ENCODE results near the gene LRRC63. TPM values are rescaled to one million over a fixed set of nuclear protein-coding genes. Genes with fewer than 3 reads are reported as not detected.

Gene LRRC63
- polyA plus RNA-seq, 1 experiment = not detected

GRCh38 chr13:46235286-46235685, 23.6 kb downstream of the LRRC63 start:
- DNase-seq (ENCODE audit: low read depth, low spot score) = no peak
- TF ChIP-seq, protein P1, sequence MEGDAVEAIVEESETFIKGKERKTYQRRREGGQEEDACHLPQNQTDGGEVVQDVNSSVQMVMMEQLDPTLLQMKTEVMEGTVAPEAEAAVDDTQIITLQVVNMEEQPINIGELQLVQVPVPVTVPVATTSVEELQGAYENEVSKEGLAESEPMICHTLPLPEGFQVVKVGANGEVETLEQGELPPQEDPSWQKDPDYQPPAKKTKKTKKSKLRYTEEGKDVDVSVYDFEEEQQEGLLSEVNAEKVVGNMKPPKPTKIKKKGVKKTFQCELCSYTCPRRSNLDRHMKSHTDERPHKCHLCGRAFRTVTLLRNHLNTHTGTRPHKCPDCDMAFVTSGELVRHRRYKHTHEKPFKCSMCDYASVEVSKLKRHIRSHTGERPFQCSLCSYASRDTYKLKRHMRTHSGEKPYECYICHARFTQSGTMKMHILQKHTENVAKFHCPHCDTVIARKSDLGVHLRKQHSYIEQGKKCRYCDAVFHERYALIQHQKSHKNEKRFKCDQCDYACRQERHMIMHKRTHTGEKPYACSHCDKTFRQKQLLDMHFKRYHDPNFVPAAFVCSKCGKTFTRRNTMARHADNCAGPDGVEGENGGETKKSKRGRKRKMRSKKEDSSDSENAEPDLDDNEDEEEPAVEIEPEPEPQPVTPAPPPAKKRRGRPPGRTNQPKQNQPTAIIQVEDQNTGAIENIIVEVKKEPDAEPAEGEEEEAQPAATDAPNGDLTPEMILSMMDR (IDR thresholded peaks at IDR 0.05; ENCODE audit: low read depth, low read length) = no peak
- Histone ChIP-seq H3K27ac (ENCODE audit: low read depth, low read length) (no peak overlapping the region), H3K27me3 (ENCODE audit: control insufficient read depth, insufficient read depth, low read length) (no peaks in the 10 kb centered on the region), H3K9me3 (ENCODE audit: control insufficient read depth, insufficient read depth, low read length) (no peaks in the 10 kb centered on the region; the same call in 1 of the 2 replicates), H3K4me3 (ENCODE audit: low read depth, low read length) (no peak overlapping the region)
- ChIA-PET POLR2A (no interaction called here), CTCF (interaction anchor here (1.1 kb wide), 1 partner anchor 75 kb away, joined by 3 read pairs; no protein-coding TSS in a partner anchor)

GRCh38 chr13:46265292-46265691, 53.6 kb downstream of the LRRC63 start:
- no peaks in the 10 kb centered on the region for H3K27me3 ChIP-seq (ENCODE audit: control insufficient read depth, insufficient read depth, low read length)
- no peaks in the 10 kb centered on the region for H3K9me3 ChIP-seq (ENCODE audit: control insufficient read depth, insufficient read depth, low read length)
- ChIA-PET CTCF (no interaction called here), POLR2A (no interaction called here)
- H3K27ac ChIP-seq (ENCODE audit: low read depth, low read length) = no peak overlapping the region
- TF ChIP-seq, protein P1 (IDR thresholded peaks at IDR 0.05; ENCODE audit: low read depth, low read length) = no peak
- no peak overlapping the region for H3K4me3 ChIP-seq (ENCODE audit: low read depth, low read length)
- DNase-seq (ENCODE audit: low read depth, low spot score) = no peak

GRCh38 chr13:46267166-46267565, 55.4 kb downstream of the LRRC63 start:
- ChIA-PET POLR2A (no interaction called here), CTCF (no interaction called here)
- DNase-seq (ENCODE audit: low read depth, low spot score) = no peak
- Histone ChIP-seq H3K27ac (ENCODE audit: low read depth, low read length) (no peak overlapping the region), H3K4me3 (ENCODE audit: low read depth, low read length) (no peak overlapping the region), H3K9me3 (ENCODE audit: control insufficient read depth, insufficient read depth, low read length) (no peaks in the 10 kb centered on the region), H3K27me3 (ENCODE audit: control insufficient read depth, insufficient read depth, low read length) (no peaks in the 10 kb centered on the region)
- TF ChIP-seq, protein P1 (IDR thresholded peaks at IDR 0.05; ENCODE audit: low read depth, low read length) = no peak

GRCh38 chr13:46270416-46270815, 58.7 kb downstream of the LRRC63 start:
- no peak for DNase-seq (ENCODE audit: low read depth, low spot score)
- no peaks in the 10 kb centered on the region for H3K9me3 ChIP-seq (ENCODE audit: control insufficient read depth, insufficient read depth, low read length)
- POLR2A ChIA-PET = no interaction called here

DNA sequence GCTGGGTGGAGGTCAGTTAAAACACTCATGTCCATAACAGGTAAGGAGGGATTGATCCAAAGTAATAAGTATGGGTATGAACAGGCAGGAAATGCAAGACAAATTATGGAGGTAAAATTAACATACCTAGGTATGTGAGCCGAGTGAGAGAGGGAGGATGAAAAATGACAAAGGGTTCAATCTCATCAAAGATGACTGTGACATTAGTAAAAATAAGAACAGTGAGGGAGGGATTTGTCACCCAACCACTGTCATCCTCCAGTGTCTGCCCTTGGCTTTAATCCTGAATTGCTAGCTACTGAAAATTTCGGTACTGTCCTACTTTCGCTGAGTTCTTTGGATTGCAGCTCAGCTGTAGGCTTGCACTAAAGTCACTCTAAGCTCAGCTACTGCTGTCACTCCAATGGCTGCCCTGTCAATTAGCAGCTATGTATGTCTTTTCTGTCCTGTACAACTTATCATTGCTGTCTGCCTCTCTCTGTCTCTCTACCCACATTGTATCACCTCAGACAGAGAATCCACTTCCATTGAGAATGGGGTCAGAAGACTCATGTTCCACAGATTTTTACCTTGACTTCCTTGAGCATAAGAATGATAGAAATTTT, 62.5 kb downstream of the LRRC63 start:
- H3K27ac ChIP-seq (ENCODE audit: low read depth, low read length) = no peak overlapping the region
- ChIA-PET POLR2A (no interaction called here), CTCF (interaction anchor here (0.6 to 0.9 kb wide), 2 partner anchors 30 to 222 kb away, joined by 3 read pairs; partner anchors contain the start of gene ZC3H13)
- no peaks in the 10 kb centered on the region for H3K9me3 ChIP-seq (ENCODE audit: control insufficient read depth, insufficient read depth, low read length)
- H3K27me3 ChIP-seq (ENCODE audit: control insufficient read depth, insufficient read depth, low read length) = peaks cover 2% of the 10 kb centered on the region
- no peak for DNase-seq (ENCODE audit: low read depth, low spot score)
- H3K4me3 ChIP-seq (ENCODE audit: low read depth, low read length) = no peak overlapping the region
- TF ChIP-seq, protein P1 (IDR thresholded peaks at IDR 0.05; ENCODE audit: low read depth, low read length) = no peak

More at GRCh38 chr13:46270416-46270815, 58.7 kb downstream of the LRRC63 start:
- TF ChIP-seq, protein P1 (IDR thresholded peaks at IDR 0.05; ENCODE audit: low read depth, low read length) = no peak
- no peak overlapping the region for H3K4me3 ChIP-seq (ENCODE audit: low read depth, low read length)
- CTCF ChIA-PET = no interaction called here
- no peaks in the 10 kb centered on the region for H3K27me3 ChIP-seq (ENCODE audit: control insufficient read depth, insufficient read depth, low read length)
- H3K27ac ChIP-seq (ENCODE audit: low read depth, low read length) = no peak overlapping the region
